A549 treated with AZD2906 at 1 μM for 4 hours (cell line): ENCODE data around the gene TRIM38. TPM values are rescaled to one million over a fixed set of nuclear protein-coding genes. Genes with fewer than 3 reads are reported as not detected.

Source experiments
- total RNA-seq: library from RNA; stranded (reverse); fragments of 200-300 nt; extraction: Qiagen RNA extraction; gene quantifications from 5 replicates; pipeline ENCODE4 v1.2.3, GENCODE V29; 2022

The TRIM38 gene, protein sequence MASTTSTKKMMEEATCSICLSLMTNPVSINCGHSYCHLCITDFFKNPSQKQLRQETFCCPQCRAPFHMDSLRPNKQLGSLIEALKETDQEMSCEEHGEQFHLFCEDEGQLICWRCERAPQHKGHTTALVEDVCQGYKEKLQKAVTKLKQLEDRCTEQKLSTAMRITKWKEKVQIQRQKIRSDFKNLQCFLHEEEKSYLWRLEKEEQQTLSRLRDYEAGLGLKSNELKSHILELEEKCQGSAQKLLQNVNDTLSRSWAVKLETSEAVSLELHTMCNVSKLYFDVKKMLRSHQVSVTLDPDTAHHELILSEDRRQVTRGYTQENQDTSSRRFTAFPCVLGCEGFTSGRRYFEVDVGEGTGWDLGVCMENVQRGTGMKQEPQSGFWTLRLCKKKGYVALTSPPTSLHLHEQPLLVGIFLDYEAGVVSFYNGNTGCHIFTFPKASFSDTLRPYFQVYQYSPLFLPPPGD
- 1.5 to 2.0 TPM (median 1.7 TPM) in 5 replicates for total RNA-seq

DNA sequence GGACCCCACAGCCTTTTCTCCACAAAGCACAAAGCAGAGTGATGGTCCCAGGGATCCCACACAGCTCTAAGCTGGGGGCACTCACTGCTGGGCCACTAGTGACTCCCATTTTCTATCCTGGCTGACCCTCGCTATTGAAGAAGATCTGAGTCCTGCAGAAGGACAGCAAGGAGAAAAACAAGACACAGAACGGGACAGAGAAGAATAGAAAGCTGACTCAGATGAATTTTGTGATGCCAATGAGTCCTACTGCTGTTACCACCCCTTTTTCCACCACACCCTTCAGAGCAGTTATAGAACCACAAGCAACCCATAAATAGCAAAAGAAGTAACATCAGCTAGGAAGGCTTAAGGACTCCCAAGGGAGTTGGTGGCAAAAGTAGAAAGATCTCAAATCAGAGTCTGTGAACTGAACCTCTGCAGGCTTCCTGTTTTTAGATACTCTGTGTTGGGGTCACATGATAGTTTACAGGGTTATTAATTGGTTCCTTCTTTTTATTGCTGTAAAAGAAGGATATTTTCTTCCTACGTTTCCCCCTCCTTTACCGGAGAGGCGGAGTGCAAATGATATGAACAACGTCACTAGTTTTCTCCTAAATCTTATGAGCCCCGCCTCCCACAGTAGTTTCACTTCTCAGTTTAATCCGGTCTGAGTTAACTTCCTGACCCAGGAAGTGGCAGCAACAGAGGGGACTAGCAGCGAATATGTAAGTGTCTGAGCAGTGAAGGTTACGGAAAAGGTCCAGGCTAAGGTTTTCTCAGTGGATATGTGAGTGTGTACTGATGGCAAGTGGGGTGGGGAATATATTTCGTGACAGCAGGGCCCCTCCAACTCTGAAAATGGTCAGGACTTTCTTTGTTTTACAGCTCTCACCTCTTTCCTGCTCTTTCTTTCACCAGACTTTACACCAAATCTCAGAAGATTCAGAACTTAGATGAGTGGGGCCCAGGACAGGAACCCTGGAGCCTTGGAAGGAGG, at the start of gene TRIM38:
TRIM38 (plus strand) TSS at position 654 of the 979 bp plus-strand sequence. CDS start 3,721 bp downstream, outside the sequence.

DNA sequence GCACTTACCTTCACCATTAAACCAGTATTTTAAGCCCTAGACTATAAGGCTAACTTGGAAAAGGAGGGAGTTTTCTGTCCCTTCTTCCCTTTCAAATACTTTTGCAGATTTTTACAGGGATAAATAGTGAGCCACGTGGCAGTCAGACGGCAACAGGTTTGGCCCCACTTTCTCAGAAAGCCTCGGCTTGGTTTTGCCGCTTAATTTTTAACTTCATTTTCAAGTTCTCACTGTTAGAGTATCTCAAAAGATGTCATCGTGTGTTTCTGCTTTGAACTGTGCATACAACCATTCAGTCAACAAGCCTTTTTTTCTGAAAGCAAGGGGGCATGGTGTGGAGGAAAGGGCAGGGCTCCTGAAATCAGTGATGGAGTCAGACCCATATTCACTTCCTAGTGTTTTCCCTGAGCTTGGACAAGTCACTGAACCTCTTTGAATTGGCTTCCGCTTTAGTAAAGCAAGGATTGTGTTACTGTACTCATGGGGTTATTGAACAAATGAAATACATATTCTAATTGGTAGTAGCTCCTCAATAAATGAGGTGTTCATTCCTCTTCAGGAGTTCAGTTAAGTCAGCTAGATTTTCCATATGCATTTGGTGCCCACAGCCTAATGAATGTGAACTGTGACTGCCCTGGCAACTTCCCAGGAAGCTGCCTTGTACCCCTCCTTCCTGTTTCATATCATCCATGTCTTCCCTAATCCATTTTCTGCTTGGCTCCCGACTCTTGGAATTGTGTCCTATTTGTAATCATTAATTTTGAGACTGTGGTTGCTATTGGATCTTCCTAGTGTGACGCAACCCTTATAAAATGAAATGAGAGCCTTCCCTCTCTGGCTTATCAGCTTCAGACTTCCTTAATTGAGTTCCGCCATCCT, 31.8 kb upstream of the TRIM38 start, which contains the start of gene SLC17A2:
SLC17A2 (minus strand) TSS at position 160 of the 879 bp plus-strand sequence. CDS start 4,895 bp downstream, outside the sequence.

Other genes starting within 250 kb of the TRIM38 start
- not detected in 5 replicates for gene SLC17A4, start 208.1 kb upstream of the TRIM38 start, total RNA-seq
- 0.06 TPM in 1 of 5 replicates, not detected in the others for gene SLC17A1, start 130.8 kb upstream of the TRIM38 start, total RNA-seq
- gene SLC17A3, start 88.6 kb upstream of the TRIM38 start, total RNA-seq, result 0.81 to 1.2 TPM (median 0.85 TPM) in 5 replicates
- gene SLC17A2, start 32.1 kb upstream of the TRIM38 start, total RNA-seq, result not detected in 5 replicates
- gene HFE, start 124.6 kb downstream of the TRIM38 start, total RNA-seq, result 10.4 to 12.3 TPM (median 11.8 TPM) in 5 replicates